GM13976 (cell line): ENCODE results near the gene EFNA4.
A peak's percentile ranks its signal among the peaks of the same experiment; 100 is the strongest.

ENCODE experiments used
- DNase-seq: peaks from one replicate; pipeline ENCODE4 v3.0.0; 2012; ENCODE audit warnings: low spot score
- in situ Hi-C: fragments of 300-500 bp; cut with MboI; formaldehyde crosslinking; loops from one replicate; pipeline ENCODE4 v1.12.0; 2022; ENCODE audit warnings: low sequenced_read_pairs, mixed read lengths, inconsistent platforms; ENCODE audit not compliant: unreplicated experiment
- TF ChIP-seq, protein P1 (sequence below): IDR thresholded peaks from 2 replicates; pipeline ENCODE4 v1.5.1; 2012; ENCODE audit warnings: borderline replicate concordance, mild to moderate bottlenecking; ENCODE audit not compliant: insufficient read depth; ENCODE audit errors: extremely low read depth, missing control alignments, control extremely low read depth

EFNA4 gene

DNA sequence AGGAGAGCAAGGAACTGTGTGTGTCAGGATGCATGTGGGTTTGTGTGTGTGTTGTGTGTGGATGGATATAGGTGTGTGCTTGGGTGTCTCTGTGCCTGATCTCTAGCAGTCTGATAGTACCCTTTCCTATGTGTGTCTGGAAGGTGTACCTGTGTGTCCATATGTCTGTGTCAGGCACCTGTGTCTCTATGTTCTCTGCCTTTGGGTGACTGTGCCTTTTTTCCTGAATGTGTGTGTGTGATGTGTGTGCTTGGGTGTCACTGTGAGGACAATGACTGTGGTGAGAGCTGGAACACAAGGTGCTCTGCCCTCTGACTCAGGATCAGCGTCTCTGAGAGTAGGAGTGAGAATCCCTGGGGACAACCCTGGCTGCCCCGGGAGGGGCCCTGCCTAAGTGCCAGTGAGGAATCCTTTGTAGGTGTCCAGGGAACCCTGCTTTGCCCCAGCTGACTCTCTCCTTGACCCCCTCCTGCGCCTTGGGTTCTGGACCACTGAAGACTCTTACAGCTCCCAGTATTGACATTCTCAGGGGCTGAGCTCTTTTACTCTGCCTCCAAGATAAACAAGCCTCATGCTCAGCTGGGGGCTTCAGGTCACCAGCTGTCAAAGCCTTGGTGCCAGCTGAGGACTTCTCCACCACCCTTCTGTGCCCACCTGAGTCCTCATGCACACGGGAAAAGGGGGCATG lies 14.4 kb downstream of the EFNA4 start:
- TF ChIP-seq, protein P1, sequence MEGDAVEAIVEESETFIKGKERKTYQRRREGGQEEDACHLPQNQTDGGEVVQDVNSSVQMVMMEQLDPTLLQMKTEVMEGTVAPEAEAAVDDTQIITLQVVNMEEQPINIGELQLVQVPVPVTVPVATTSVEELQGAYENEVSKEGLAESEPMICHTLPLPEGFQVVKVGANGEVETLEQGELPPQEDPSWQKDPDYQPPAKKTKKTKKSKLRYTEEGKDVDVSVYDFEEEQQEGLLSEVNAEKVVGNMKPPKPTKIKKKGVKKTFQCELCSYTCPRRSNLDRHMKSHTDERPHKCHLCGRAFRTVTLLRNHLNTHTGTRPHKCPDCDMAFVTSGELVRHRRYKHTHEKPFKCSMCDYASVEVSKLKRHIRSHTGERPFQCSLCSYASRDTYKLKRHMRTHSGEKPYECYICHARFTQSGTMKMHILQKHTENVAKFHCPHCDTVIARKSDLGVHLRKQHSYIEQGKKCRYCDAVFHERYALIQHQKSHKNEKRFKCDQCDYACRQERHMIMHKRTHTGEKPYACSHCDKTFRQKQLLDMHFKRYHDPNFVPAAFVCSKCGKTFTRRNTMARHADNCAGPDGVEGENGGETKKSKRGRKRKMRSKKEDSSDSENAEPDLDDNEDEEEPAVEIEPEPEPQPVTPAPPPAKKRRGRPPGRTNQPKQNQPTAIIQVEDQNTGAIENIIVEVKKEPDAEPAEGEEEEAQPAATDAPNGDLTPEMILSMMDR = no peak
- no peak for DNase-seq
- in situ Hi-C loops = no loop called here

DNA sequence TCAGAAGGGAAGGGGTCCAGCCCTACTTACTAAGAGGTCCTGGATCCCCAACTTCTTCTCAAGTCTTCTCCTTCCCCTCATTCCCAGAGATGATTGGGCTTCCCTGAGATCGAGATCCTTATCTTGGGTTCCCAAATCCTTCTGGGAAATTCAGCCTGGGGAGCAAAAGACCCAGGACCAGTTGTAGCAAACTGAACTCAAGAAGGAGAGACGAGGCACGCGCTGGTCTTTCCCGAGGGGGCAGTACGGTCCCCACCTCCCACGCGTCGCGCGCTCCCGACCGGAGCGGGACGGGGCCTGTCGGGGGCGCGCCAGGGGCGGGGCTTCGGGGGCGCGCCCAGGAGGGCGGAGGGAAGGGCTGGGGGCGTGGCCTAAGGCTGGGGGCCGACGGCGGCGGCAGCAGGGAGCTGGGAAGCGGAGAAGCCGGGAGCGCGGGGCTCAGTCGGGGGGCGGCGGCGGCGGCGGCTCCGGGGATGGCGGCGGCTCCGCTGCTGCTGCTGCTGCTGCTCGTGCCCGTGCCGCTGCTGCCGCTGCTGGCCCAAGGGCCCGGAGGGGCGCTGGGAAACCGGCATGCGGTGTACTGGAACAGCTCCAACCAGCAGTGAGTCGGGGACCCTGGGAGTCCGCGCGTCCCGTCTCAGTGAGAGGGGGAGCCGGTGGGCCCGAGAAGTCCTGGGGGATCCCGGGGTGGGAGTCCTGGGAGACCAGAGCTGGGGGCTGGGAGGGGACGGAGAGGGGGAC lies 15.1 kb downstream of the EFNA4 start, which contains the start of gene EFNA3:
TSS of gene EFNA3 (plus strand) at position 369 of the 741 bp plus-strand sequence. CDS start at position 474, 105 bp downstream.
- in situ Hi-C loops = no loop called here
- DNase-seq = peak; percentile 91
- TF ChIP-seq, protein P1 = no peak

GRCh38 chr1:155079210-155079486 lies 15.6 kb downstream of the EFNA4 start:
- no peak for DNase-seq
- TF ChIP-seq, protein P1 = no peak
- in situ Hi-C loops = no loop called here

DNA sequence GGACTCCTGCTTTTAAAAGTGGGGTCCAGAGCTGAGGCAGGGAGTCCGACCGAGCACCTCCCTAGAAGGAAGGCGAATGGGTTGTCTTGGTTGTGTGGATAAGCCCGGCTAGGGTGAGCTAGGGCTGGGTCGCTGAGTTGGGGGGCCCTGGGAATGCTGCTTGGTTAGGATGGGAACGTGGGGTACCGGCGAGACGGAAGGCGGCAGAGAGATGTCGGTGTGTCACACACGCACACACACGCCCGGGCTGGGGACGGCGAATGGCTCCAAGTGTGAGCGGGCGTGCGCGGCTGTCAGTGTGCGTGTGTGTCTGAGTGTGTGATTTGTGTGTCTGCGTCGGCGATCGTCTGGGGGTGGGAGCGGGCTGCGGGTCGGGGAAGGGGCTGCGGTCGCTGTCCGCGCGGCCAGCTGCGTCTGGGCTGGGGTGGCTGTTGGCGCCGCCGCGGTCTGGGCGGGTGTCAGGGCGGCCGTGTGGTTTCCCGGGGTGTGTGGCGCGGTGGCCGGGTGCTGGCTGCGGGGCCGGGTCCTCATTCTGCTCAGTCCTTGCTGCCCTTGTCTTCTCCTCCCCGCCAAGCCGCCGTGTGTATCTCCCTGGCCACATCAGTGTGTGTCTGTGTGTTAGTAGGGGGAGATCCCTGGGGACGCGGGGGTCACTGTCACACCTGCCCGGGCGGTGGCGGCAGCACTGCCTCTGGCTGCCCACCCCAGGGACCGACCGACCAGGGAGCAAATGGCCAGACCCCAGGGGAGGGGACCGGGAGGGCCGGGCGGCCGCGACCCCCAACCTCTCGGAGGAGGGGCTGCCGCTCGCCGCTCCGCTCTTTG lies 16.2 kb downstream of the EFNA4 start:
- TF ChIP-seq, protein P1 = no peak
- DNase-seq = no peak
- in situ Hi-C loops = no loop called here

- in situ Hi-C loops = no loop called here
- no peak for DNase-seq
- TF ChIP-seq, protein P1 = no peak
These were observed 17.0 kb downstream of the EFNA4 start for GRCh38 chr1:155080312-155081228.
